GM03348 (cell line): ENCODE data around the gene PRPF38A.

Experiments used
- DNase-seq: peaks from one replicate; pipeline ENCODE4 v3.0.0; 2012; ENCODE audit warnings: low spot score

Gene PRPF38A

DNA sequence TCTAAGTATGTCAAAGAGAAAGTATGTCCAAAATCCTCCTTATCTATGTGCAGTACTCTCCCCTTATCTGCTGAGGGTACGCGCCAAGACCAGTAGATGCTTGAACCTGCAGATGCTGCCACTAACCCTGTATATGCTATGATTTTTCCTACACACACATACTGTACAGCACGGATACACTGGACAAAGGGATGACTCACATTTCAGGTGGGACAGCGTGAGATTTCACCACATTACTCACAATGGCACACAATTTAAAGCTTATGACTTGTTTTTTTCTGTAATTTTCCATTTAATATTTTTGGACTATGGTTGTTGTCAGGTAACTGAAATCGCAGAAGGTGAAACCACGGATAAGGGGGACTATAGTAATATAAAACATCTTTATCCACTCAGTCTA, 4.3 kb upstream of the PRPF38A start:
- no peak for DNase-seq

DNA sequence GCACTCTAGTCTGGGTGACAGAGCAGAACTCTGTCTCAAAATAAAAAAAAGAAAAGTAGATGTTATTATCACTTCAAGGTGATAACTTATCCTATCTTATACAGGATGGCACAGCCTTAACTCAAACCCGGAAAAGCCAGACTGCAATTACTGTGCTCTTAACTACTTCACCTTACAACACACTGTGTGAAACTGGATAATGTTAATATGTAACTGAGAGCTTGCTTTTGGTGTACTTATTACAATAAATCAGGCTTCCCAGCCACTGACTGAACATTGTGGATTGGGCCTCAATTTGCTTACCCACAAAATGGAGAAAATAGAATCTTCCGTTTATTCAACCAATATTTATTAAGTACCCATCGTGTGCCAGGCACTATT, 1.6 kb upstream of the PRPF38A start:
- DNase-seq = no peak

DNA sequence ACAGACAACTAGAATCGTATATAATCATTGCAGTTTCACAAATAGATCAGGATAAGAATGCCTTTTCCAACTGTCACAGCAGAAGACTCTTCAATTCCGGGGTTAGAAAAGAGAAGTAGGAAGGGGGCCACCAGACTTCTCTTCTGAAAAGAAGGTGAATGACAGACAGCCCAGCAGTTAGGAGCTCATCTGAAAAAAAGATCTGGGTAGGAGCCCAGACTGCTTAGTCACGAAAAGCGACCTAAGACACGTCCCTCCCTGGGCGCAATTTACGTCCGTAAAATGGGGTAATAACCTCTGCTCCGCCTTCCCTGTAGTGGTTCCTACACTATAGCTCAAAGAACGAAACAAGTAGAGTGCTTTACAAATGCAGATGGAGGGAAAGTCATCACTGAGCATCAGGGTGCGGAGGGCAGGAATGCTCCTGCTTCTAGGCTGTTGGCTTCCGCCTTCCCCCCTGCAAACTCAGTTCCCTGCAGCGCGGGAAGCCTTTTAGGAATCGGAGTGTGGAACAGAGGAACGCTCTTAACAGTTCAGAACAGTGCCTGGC, 761 bp upstream of the PRPF38A start:
- peak; percentile 70 for DNase-seq

DNA sequence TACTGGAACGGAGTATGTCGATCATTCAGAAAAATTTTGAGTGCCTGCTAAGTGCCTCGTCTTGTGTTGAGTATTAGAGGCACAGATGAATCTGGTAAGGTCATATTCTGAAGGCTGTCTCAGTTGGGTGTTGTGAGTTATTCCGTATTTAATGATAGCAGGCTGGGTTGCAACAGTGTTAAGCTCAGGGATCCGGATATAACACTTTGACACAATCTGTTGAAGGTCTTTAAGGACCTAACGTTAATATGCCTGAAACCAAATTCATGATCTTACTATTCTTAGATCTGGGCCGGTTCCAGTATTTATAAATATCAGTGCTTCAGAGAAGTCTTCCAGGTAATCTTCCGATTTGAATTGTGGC, 555 bp downstream of the PRPF38A start:
- no peak for DNase-seq

DNA sequence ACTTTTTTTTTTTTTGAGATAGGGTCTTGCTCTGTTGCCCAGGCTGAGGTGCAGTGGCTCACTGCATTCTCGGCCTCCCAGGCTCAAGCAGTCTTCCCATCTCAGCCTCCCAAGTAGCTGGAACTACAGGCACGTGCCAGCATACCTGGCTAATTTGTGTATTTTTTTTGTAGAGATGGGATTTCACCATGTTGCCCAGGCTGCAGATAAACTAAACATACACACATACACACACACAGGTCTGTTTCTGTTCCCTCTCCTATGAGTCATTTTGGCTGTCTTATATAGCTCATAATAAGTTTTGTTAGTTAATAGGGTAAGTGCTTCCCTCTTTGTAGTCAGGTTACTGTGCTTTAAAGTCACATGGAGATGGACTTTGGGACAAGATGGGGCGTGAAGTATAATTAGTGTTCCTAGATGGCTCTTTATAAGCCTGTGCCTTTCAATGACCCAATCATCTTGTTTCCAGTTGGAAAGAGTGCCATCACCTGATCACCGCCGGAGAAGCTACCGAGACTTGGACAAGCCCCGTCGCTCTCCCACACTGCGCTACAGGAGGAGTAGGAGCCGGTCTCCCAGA, 9.1 kb downstream of the PRPF38A start:
- DNase-seq = no peak

DNA sequence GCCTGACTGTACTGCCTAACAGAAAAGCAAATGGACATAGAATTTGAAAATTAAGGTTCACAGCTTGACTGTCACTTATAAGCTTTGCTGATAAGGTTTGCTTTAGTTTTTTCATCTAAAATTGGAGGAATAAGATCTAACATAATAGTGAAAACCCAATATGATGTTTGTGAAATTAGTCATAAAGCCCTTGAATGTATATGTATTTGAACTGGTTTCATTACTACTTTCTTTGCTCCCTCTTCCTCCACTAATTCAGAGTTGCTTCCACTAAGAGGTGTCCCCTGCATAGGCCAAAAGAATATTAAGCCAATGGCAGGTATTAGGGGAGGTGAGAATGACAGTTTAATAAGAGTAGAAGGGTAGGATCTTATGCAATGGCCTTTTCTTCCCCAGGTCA, 10.5 kb downstream of the PRPF38A start:
- no peak for DNase-seq

DNA sequence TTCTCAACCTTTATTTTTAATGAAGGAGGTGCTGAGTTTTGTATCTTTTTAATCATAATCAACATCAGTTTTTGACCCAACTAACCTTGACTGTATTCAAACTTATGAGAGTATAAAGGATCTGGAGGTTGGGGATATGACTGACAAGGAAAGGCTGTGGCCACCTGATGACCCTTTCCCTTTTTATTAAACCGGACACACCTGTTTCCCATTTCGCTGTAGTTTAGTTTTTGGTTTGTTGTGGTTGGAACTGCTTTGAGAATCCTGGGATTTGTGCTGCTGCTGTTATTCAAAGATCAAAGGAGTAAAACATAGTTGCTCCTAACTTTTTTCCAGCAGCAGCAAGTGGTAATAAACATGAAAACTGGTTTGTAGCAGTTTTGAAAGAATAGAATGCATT, 12.4 kb downstream of the PRPF38A start:
- DNase-seq = no peak

DNA sequence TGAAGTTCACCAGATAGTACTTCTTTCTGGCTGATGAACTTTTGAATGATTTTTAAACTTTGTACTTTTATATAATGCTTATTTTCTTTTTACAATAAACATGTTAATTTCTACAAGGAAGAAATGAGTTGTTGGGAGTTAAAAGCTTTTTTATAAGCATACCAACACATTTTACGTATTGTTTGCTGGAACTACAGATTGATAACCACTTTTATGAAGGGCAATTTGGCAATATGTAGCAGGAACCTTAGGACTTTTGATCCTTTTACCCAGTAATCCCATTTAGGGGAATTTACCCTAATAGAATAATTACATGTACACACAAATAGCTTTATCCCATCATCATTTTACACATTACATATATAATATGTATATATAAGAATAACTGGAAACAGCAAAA, 16.3 kb downstream of the PRPF38A start:
- DNase-seq = no peak

DNA sequence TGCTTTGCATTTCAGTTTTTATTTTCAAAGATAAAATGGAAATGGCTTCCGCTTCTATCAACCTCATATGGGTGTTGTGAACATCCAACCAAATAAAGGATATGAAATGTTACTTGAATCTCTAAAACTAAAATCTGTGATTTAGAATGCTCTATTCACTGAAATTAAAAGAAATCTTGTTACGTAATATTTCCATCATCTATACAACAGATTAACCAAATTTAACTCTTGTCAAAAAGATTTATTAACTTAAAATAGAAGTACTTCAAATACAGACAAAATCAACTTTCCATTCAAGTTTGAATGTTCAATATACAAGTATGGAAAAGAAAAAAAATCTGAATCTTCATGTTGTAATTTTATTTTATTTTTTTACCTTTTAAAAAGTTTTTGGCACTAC, 18.7 kb downstream of the PRPF38A start:
- no peak for DNase-seq

DNA sequence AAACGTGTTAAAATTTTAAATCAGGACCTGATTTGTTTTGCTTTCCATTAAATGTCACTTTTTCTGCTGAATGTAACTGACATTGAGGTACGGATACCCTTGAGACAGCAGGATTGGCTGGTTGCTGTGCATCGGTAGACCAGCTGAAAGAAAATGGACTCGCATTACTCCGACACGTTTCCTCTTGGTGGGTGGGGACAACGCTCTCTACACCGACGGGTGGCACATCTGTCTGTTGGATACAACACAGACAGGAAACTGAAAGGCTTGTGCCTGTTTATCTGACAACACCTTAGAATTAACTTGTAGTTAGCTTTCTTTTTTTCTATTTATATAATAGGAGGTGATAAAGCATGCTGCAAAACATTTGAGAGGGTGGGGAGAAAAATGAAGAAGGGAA, 19.4 kb downstream of the PRPF38A start:
- DNase-seq = no peak

DNA sequence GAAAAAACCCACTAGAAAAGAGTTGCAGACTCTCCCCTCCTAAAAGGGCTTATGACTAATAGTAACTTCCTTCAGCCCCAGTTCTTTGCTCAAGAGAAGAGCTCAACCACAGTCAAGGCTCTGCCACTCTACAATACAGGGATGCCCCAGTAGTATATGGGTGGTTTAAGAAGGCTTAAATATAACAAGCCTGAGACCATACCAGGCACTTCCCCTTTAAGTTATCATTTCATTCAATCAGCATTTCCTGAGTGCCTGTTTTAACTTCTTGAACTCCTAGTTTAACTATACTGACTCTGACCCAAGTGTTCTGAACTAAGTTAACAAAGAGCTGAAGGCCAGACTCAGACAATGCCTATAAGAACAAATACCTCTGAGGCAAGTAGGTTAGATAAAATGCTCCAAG, 19.8 kb downstream of the PRPF38A start:
- DNase-seq = no peak

DNA sequence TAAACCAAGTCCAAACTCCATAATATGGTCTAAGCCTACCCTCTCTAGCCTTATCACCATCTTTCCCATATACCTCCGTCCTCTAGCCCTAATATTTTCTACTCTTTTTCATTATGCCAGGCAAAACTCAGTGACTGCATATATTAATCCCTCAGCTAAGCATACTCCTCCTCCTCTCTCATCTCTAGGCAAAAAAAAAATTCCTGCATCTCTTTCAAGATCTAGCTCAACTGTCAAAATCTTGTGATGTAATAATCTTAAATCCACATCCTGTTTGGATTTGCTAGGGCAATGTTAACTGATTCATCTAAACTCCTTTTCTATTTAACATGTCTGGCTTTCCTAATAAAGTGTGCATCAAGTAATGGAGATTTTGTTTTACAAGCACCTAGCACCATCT, 20.4 kb downstream of the PRPF38A start:
- DNase-seq = no peak

DNA sequence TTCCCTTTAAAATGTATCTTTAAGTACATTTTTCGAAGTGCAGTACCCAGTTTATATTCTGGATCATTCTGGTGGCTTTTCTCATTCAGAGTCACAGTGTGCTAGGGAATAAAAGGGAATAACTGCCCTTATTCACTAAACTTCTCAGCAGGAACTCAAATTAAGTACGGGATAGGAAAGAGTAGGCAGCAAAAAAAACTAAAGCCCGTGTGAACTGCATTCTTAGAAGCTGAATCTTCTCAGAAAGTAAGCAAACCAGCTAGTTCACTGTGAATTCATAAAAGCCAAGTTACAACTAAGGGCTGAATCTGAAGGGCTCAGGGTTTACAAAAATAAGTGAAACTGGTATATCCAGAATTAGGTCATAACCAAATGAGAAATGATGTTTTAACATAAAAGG, 22.0 kb downstream of the PRPF38A start:
- peak; percentile 36 for DNase-seq

DNA sequence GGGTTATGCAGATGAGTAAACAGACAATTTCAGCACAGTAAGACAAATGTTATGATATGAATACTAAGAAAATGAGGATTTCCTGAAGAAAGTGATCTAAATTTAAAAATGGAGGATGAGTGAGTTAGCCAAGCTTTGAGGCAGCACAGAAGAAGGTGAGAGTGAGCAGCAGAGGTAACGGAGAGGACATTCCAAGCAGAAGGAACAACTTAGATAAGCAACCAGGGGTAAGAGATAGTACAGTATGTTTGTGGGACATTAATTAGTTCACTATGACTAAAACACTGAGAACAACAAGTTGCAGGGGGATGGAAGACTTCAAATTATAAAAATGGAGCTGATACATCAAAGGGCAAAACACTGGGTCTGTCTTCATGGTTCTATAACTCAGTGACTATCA, 22.8 kb downstream of the PRPF38A start:
- DNase-seq = no peak

DNA sequence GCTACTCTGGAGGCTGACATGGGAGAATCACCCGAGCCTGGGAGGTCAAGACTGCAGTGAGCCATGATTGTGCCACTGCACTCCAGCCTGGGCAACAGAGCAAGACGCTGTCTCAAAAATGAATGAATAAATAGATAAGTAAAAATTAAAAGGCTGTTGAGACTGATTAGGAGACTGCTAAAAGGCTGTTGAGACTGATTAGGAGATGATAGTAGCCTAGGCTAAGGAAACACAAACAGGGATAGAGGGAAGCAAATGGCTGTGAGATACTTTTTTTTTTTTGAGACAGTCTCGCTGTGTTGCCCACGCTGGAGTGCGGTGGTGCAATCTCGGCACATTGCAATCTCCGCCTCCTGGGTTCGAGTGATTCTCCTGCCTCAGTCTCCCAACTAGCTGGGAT, 28.4 kb downstream of the PRPF38A start:
- DNase-seq = no peak

DNA sequence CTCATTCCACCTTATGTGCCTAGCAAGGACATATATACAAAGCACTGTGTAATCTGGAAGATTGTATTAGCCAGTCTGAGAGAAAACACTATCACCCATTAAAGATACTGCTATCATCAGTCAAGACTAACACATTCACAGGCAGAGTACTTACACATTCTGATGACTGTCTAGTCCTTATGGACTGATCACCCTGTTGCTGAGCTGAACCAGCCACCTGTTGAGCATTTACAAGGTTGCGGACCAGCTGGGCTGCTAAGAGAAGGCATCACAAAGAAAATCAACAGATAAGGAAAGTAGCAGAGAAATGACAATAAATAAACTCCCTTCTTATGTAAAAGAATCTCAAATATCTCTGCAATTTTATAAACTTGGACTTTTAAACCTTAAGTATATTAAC, 30.8 kb downstream of the PRPF38A start:
- DNase-seq = no peak

DNA sequence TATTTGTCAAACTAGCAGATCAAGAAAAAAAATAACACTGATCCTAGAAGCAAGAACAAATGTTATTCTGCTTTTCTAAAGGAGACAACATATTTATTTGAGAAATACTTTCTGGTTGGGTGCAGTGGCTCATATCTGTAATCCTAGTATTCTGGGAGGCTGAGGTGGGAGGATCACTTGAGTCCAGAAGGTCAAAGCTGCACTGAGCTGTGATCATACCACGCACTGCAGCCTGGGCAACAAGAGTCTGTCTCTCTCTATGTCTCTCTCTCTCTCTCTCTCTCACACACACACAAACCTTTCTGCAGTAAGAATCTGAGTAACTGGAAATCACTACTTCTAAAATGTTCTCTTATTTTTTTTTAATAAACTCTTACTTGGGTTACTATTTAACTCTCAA, 31.2 kb downstream of the PRPF38A start:
- DNase-seq = no peak

DNA sequence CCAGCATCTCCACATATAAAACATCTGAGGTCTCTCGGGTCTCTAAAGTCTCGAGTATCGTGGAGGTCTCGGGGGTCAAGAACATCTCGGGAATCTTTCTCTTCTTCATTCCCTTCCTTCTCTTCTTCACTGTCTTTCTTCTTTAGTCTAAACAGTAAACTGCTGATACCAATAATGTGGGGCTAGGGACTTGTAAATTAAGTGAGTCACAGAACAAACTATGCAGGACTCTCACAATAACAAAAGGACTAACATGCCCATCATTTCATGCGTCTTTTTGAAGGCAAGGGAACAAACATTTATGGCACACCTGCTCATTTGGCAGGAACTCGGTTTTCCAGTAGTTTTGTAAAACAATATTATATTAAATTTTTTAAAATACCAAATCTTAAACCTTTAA, 32.4 kb downstream of the PRPF38A start:
- no peak for DNase-seq

DNA sequence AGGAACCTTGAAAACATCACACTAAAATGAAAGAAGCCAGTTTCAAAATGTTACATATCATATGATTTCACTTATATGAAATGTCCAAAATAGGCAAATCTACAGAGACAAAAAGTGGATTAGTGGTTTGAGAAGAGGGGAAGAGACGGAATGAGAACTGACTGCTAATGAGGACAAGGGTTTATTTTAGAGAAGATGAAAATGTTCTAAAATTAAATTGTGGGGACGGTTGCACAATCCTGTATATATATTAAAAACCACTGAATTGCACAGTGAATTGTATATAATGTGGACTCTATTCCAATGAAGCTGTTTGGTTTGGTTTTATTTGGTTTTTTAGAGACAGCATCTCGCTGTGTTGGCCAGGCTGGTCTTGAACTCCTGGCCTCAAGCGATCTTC, 35.6 kb downstream of the PRPF38A start:
- DNase-seq = no peak

DNA sequence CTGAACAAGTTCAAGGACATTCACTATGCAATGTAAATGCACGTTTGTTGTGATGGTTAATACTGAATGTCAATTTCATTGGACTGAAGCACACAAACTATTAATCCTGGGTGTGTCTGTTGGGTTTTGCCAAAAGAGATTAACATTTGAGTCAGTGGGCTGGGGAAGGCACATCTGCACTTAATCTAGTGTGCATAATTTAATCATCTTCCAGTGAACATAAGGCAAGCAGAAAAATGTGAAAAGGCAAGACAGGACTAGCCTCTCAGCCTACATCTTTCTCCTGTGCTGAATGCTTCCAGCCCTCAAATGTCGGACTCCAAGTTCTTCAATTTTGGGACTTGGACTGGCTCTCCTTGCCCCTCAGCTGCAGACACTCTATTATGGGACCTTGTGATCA, 40.1 kb downstream of the PRPF38A start:
- no peak for DNase-seq

DNA sequence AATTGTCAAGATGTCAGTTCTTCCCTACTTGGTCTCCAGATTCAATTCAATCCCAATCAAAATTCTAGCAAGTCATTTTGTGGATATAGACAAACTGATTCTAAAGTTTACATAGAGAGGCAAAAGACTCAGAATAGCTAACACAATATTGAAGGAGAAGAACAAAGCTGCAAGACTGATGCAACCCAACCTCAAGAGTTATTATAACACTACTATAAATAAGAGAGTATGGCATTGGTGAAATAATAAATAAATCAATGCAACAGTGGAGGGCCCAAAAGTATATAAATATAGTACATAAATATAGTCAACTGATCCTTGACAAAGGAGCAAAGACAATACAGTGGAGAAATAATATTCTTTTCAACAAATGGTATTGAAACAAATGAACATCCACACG, 49.7 kb downstream of the PRPF38A start:
- DNase-seq = no peak

DNA sequence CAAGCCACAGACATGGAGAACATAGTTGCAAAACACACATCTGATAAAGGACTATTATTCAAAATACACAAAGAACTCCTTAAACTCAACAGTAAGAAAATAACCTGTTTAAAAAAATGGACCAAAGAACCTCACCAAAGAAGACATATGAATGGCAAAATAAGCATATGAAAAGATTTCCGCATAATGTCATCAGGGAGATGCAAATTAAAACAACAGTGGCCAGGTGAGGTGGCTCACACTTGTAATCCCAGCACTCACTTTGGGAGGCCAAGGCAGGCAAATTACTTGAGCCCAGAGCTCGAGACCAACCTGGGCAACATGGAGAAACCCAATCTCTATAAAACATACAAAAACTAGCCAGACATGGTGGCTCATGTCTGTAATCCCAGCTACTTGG, 50.4 kb downstream of the PRPF38A start:
- DNase-seq = no peak

DNA sequence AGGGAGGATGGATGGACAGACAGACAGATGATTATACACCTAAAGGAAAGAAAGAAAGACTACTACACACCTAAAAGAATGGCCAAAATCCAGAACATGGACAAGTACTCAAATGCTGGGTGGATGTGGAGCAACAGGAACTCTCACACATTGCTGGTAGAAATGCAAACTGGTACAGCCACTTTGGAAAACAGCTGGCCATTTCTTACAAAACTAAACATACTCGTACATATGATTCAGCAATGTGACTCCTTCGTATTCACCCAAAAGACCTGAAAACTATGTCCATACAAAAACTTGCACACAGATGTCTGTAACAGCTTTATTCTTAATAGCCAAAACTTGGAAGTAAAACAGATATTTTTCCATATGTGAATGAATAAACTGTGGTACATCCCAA, 51.3 kb downstream of the PRPF38A start:
- DNase-seq = no peak

DNA sequence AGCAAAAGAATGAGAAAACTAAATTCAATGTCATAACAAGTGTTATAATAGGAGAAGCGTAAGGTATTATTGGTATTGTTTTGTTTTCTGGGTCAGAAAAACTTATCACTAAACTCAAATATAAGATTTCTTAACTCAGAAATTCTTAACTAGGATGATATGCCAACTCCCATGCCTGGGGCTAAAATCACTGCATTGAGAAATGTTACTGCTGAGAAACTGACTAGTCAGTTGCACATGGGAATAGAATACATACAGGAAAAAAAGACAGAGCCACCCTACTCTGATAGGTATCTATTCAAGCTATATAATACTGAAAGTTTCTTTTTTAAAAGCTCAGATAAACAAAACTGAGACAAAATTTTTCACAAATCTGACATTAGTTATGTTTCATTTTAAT, 56.3 kb downstream of the PRPF38A start:
- peak; percentile 11 for DNase-seq

DNA sequence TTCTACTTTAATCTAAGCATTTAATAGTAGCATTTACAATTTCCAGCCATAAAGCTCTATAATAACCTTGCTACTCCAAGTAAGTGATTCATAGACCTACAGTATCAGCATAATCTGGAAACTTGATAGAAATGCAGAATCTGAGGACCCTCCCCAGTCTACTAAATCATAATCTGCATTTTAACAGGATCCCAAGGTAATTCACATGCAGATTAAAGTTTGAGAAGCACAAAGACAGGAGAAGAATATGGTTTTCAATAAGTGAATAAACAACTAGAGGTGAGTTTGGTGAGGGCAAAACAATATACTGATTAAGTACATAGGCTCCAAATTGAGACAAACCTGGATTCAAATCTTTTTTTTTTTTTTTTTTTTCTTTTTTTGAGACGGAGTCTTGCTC, 57.4 kb downstream of the PRPF38A start:
- no peak for DNase-seq
